ENCODE results near the gene LDB2.

LDB2 gene

GRCh38 chr4:16521156-16521915 lies 377.1 kb downstream of the LDB2 start:
- DNase-seq: no peak

- DNase-seq: no peak
Measured at GRCh38 chr4:16516796-16517439, 381.5 kb downstream of the LDB2 start.

DNA sequence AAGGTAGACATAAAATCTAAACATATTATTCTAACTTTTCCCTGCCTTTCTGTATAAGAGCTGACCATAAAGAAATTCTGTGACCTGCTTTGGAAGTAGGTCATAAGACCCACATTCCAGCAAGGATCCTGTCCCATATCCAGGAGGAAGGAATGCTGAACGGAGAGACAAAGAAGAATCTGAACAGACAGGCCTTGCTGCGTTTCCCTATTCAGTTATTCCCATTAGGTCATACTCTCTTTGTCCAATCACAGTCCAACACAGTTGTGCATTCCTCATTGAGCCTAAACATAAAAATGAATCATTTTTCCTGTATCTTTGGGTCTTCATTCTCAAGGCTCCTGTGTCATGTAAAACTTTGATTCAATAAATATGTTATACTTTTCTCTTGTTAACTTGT lies 384.6 kb downstream of the LDB2 start:
- no peak for DNase-seq

DNA sequence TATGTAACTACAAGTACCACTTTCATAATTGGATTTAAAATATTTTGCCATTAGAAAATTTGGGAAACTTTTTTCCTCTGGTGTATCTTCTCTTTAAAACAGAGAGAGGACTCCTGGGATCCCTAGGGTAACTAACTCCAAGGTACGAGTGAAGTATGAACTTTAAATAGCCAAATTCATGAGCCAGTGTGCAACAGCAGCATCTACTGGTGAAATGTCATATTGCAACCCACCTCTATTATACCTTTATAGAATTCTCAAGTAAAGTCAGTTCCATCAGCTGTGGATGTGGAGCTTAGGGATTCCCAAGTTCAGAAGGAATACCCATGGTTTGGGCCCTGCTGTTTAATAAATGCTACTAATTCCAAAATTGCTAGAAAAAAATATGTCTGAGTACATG lies 389.5 kb downstream of the LDB2 start:
- DNase-seq: no peak

DNA sequence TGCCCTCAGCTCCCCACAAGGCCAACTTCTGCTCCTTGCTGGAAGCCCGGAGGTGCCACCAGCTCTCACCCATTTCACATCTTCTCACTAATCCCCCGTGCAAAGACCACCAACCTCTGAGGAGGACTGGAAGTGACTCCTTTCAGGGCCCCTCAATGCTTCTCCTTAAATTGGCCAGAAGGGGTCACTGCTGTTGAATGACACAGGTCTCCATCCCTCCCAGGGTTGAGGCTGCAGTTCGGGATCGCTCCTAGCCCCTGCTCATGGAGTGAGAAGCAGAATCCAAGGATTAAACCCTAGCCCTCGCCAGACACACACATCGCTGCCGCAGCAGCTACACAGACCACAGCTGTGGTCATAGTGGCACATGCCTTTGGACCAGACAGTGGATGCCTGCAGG lies 392.7 kb downstream of the LDB2 start:
- DNase-seq: no peak

DNA sequence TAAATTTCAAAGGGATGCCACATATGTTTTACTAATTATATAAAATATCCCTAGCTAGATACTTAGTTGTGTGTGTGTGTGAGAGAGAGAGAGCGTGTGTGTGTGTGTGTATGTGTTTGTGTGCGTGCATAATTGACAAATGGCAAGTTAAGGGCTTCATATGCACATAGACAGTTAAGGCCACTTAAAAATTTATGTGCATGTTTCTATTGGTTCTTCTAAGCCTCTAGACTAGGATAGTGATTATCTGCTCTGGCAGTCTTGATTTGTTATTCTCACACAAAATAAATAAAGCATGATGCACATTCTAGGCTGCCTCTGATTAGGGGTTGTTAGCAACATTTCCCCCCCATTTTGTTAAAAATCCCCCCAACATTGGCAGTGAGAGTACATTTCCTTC lies 393.2 kb downstream of the LDB2 start:
- no peak for DNase-seq

DNA sequence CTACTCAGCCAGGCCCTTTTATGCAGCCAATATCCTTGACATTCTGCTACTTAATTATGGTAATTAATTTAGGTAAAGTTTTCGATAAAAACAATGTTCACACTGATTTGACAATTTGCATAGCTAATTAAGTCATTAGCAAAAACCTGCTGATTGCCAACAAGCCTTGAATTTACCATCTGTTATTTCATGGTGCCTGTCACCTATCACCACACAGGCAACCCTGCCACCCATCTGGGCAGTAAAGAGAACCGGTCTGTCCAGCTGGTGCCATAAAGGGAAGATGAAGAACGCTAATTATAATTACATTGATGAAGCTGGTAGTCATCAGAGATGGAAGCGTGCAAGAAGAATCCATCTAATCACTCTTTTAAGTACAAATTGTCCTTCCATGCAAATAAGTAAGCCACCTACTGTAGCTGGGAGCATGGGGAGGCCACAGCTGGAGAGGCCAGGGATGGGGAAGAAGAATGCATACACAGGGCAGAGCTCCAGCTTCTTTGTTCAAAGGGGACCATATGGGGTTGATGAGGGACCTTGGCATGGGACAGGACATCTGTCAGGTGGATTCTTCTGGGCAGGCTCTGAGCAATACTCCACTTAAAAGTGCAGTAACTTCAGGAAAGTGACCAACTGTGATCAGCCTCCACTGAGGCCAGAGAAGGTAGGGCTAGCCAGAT lies 394.9 kb downstream of the LDB2 start:
- DNase-seq: no peak

DNA sequence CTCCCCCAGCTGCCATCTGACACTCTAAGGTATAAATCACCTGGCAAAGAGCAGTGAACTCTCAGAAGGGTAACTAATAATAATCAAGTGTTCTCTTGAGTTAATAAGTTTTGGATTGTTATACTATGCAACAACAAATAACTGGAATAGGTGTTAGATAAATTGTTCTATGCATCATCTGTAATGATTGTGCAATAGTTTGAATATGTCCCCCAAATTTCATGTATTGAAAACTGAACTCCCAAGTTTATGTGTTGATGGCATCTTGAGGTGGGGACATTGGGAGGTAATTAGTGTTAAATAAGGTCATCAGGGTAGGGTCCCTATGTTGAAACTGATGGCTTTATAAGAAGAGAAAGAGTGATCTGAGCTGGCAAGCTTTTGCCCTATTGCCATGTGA lies 399.5 kb downstream of the LDB2 start:
- no peak for DNase-seq

DNA sequence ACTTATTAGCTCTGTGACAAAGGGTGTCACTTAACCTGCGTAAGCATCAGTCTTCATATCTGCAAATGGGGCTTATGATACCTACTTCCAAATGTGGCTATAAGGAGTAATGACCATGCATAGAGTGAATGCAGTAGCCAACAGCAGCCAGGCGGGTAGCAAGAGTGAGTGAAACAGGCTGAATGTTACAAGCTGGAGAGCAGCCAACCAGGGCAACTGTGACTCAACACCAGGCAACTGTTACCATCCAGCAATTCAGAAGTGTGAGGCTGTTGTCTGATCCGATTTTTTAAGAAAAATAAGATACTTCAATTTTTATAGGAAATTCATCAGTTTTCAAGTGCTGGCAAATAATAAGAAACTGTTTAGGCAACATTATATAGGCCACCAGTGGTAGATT lies 401.9 kb downstream of the LDB2 start:
- DNase-seq: no peak

GRCh38 chr4:16492872-16493271 lies 405.6 kb downstream of the LDB2 start:
- no peak for DNase-seq

GRCh38 chr4:16489226-16489625 lies 409.2 kb downstream of the LDB2 start:
- no peak for DNase-seq

DNA sequence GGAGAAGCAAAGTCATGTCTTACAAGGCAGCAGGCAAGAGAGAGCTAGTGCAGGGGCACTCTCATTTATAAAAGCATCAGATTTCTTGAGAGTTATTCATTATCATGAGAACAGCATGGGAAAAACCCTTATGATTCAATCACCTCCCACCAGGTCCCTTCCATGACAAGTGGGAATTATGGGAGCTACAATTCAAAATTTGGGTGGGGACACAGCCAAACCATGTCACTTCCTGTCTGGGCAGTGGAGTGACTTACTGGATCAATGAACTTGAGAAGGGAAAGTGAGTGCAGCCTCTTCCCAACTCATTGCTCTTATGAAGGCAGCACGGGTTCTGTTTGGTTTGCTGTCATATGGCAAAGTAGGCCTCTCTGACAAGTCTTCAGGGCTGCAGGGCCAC lies 410.4 kb downstream of the LDB2 start:
- DNase-seq: no peak

- no peak for DNase-seq
Measured at GRCh38 chr4:16484711-16485110, 413.7 kb downstream of the LDB2 start.

GRCh38 chr4:16483540-16483939 lies 414.9 kb downstream of the LDB2 start:
- DNase-seq: no peak

DNA sequence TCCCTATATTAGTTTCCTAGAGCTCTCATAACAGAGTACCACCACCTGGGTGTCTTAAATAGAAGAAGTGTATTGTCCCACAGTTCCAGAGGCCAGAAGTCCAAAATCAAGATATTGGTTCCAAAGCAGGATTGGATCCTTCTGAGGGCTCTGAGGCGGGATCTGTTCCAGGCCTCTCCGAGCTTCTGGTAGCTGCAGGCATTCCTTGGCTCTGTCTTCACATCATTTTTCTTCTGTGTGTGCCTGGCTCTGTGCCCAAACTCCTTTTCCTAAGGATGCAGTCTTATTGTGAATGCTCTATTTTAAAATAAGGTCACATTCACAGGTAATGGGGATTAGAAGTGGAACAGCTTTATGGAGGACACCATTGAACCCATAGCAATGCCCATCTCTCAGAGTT lies 418.4 kb downstream of the LDB2 start:
- DNase-seq: no peak

DNA sequence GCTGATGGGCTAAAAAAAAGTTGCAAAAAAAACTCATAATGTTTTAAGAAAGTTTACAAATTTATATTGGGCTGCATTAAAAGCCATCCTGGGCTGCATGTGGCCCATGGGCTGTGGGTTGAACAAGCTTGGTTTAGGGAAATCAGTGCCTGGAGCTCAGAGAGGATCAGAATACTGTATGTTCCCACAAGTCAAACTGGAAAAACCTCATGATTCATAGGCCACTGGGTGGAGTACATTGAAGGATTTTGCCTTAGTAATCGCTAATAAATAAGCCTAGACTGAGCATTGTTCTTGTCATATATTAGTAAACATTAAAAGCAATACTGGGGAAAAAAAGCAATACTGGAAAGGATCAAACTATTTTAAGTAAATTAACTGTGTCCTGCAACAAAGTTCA lies 425.9 kb downstream of the LDB2 start:
- no peak for DNase-seq

- no peak for DNase-seq
Measured at GRCh38 chr4:16467061-16467460, 431.4 kb downstream of the LDB2 start.

- DNase-seq: no peak
Measured at GRCh38 chr4:16466581-16466980, 431.9 kb downstream of the LDB2 start.

GRCh38 chr4:16464651-16465050 lies 433.8 kb downstream of the LDB2 start:
- DNase-seq: no peak

DNA sequence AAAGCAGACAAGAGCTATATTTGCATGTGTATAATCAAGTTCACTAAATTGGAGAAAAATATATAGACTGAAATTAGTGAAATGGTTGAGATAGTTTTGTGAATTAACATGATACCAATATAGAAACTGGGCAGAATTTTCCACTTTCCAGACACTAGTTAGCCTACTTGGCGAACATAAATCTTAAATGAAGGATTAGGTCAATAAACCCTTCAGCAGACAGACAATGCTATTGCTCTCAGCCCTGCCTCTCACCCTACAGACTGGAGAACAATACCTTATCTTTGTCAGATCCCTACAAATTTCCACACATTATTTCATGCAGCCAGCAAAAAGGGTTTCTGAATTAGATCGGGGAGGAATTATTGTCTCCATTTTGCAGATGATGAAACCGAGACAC lies 435.8 kb downstream of the LDB2 start:
- no peak for DNase-seq

DNA sequence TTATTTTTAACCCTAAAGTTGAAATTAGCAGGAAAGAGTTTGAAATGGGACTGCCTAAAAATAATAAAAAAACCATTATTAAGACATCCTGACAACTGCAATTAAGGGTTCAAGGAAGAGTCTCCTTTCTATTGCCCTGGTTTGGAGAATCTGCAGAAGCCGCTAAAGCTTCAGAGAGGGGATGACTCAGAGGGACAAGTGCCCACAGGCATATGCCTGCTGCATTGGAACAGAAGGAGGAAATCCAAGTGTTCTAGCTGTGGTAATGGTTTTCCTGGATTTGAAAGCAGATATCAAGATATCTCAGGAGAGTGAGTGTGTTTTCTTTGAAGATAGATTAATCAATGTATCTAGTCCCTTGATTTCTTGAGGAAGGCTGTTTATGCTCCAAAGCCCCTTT lies 437.1 kb downstream of the LDB2 start:
- DNase-seq: no peak

- DNase-seq: no peak
Measured at GRCh38 chr4:16457944-16458343, 440.5 kb downstream of the LDB2 start.
